Esophagus squamous epithelium (tissue), 5 donors: Measurements from ENCODE around the gene EPAS1. TPM values are rescaled to one million over a fixed set of nuclear protein-coding genes. Genes with fewer than 3 reads are reported as not detected.

ENCODE experiments used
- DNase-seq: peaks from one replicate; lab custom pipeline; 2025; lab: John Stamatoyannopoulos, UW
- H3K27ac ChIP-seq, 4 donors: fragments of 200-600 bp; sonication (generic); one replicate each; pipeline ENCODE4 v1.5.1; 2016 to 2019; ENCODE audit warnings: mild to moderate bottlenecking in 1 of 4
- H3K27me3 ChIP-seq, 4 donors: fragments of 200-600 bp; sonication (generic); 1 replicate in 3 of 4; 2 replicates in 1 of 4; pipeline versions ENCODE4 v1.5.1 to v1.6.0; 2017 to 2021; ENCODE audit warnings: antibody characterized with exemption in 1 of 4
- H3K36me3 ChIP-seq, 3 donors: fragments of 200-600 bp; sonication (generic); one replicate each; pipeline ENCODE4 v1.5.1; 2016 to 2019
- H3K4me1 ChIP-seq, 3 donors: fragments of 200-600 bp; sonication (generic); one replicate each; pipeline ENCODE4 v1.5.1; 2017 to 2019
- H3K4me3 ChIP-seq, 4 donors: fragments of 200-600 bp; sonication (generic); 1 replicate in 3 of 4; 2 replicates in 1 of 4; pipeline ENCODE4 v1.5.1; 2016 to 2019; ENCODE audit warnings: mild to moderate bottlenecking in 2 of 4, moderate library complexity in 1 of 4
- H3K9me3 ChIP-seq, 3 donors: fragments of 200-600 bp; sonication (generic); one replicate each; pipeline ENCODE4 v1.5.1; 2016 to 2019
- CTCF ChIP-seq, 6 experiments: fragments of 450-650 bp in 4 of 6; fragments of 200-600 bp in 2 of 6; sonication (generic) in 2 of 6; IDR thresholded peaks; one replicate each; pipeline ENCODE4 v1.5.1; 2016 to 2019; ENCODE audit warnings: antibody characterized with exemption in 6 of 6, mild to moderate bottlenecking in 4 of 6, moderate library complexity in 4 of 6
- POLR2A ChIP-seq, 4 donors: fragments of 450-650 bp; IDR thresholded peaks; one replicate each; pipeline ENCODE4 v1.6.1; 2017; ENCODE audit warnings: antibody characterized with exemption in 4 of 4, mild to moderate bottlenecking in 4 of 4, moderate library complexity in 3 of 4
- WGBS, 2 donors: methylation state at CpG; one replicate each; pipeline ENCODE4 v1.1.5; 2018; 5-methylcytosine and 5-hydroxymethylcytosine counted together
- intact Hi-C: fragments of 100-400 bp; cut with DNase I; formaldehyde crosslinking; loops from one replicate; pipeline ENCODE4 v1.15.0; 2022
- total RNA-seq, 4 donors: library from RNA; depleted of rRNA; stranded (reverse); fragments of >200 nt; gene quantifications; one replicate each; pipeline ENCODE4 v1.1.0, GENCODE V29; 2016
- donor health status: DM: yes; HTN: yes; CAD: no.

Gene EPAS1
- total RNA-seq, 4 donors from 2014 or later = 86.7 to 151 (median 105) TPM

GRCh38 chr2:46371854-46372253 is 74.6 kb downstream of the EPAS1 start:
- Histone ChIP-seq H3K9me3 (no peaks in the 10 kb centered on the region), H3K27ac (no peak overlapping the region), H3K4me1 (peaks cover 0 to 10% (median 3%) of the 10 kb centered on the region in 3 donors), H3K4me3 (no peak overlapping the region), H3K27me3 (no peaks in the 10 kb centered on the region), H3K36me3 (peaks cover 4 to 99% (median 41%) of the 10 kb centered on the region in 3 donors)
- intact Hi-C loops = no loop called here
- TF ChIP-seq POLR2A (IDR thresholded peaks at IDR 0.05) (no peak), CTCF (IDR thresholded peaks at IDR 0.05) (no peak)
- DNase-seq = no peak
- WGBS, 2 donors = 80 to 94% methylated on average over 1 of the region's 1 CpG

GRCh38 chr2:46372475-46372874 is 75.3 kb downstream of the EPAS1 start:
- Histone ChIP-seq H3K9me3 (no peaks in the 10 kb centered on the region), H3K4me1 (peaks cover 0 to 16% (median 9%) of the 10 kb centered on the region in 3 donors), H3K27me3 (no peaks in the 10 kb centered on the region), H3K4me3 (no peak overlapping the region), H3K36me3 (peaks cover 6 to 100% (median 41%) of the 10 kb centered on the region in 3 donors), H3K27ac (no peak overlapping the region)
- no peak for DNase-seq
- 80 to 85% methylated on average over 2 of the region's 2 CpGs for WGBS, 2 donors
- no peak for TF ChIP-seq CTCF (IDR thresholded peaks at IDR 0.05)
- TF ChIP-seq POLR2A (IDR thresholded peaks at IDR 0.05) = no peak
- intact Hi-C loops = no loop called here

GRCh38 chr2:46373238-46373637 is 76.0 kb downstream of the EPAS1 start:
- H3K27ac ChIP-seq = no peak overlapping the region
- H3K27me3 ChIP-seq = no peaks in the 10 kb centered on the region
- TF ChIP-seq POLR2A (IDR thresholded peaks at IDR 0.05) = no peak
- TF ChIP-seq CTCF (IDR thresholded peaks at IDR 0.05) = no peak
- H3K36me3 ChIP-seq = peaks cover 6 to 100% (median 43%) of the 10 kb centered on the region in 3 donors
- H3K9me3 ChIP-seq = no peaks in the 10 kb centered on the region
- peaks cover 0 to 20% (median 16%) of the 10 kb centered on the region in 3 donors for H3K4me1 ChIP-seq
- intact Hi-C loops = no loop called here
- H3K4me3 ChIP-seq = no peak overlapping the region
- DNase-seq = no peak
- 90 to 92% methylated on average over 4 of the region's 4 CpGs for WGBS, 2 donors

- H3K9me3 ChIP-seq = no peaks in the 10 kb centered on the region
These were observed 78.4 kb downstream of the EPAS1 start for GRCh38 chr2:46375566-46376125.

More at GRCh38 chr2:46375566-46376125, 78.4 kb downstream of the EPAS1 start:
- no peak overlapping the region for H3K27ac ChIP-seq
- H3K27me3 ChIP-seq = no peaks in the 10 kb centered on the region
- peaks cover 12 to 44% (median 34%) of the 10 kb centered on the region in 3 donors for H3K4me1 ChIP-seq
- no peak for TF ChIP-seq CTCF (IDR thresholded peaks at IDR 0.05)
- no peak for TF ChIP-seq POLR2A (IDR thresholded peaks at IDR 0.05)
- intact Hi-C loops = no loop called here
- no peak overlapping the region for H3K4me3 ChIP-seq
- WGBS, 2 donors = 85 to 97% methylated on average over 2 to 12 of the region's 12 CpGs
- peaks cover 13 to 100% (median 45%) of the 10 kb centered on the region in 3 donors for H3K36me3 ChIP-seq
- no peak for DNase-seq
